Activated CD4-positive, CD25-positive, alpha-beta regulatory T cell treated with anti-CD3 and anti-CD28 coated beads, Interleukin-2, amount 50 U/mL, for 24 hours (primary cell): ENCODE results near the gene PSMD3.

Experiments used
- ATAC-seq, 2 donors: fragments of 150-1000 bp; cut with Tn5 transposase; one replicate each; pipeline ENCODE4 v1.10.0; 2021; ENCODE audit warnings: mild to moderate bottlenecking in 1 of 2, moderate library complexity in 1 of 2

The PSMD3 gene

DNA sequence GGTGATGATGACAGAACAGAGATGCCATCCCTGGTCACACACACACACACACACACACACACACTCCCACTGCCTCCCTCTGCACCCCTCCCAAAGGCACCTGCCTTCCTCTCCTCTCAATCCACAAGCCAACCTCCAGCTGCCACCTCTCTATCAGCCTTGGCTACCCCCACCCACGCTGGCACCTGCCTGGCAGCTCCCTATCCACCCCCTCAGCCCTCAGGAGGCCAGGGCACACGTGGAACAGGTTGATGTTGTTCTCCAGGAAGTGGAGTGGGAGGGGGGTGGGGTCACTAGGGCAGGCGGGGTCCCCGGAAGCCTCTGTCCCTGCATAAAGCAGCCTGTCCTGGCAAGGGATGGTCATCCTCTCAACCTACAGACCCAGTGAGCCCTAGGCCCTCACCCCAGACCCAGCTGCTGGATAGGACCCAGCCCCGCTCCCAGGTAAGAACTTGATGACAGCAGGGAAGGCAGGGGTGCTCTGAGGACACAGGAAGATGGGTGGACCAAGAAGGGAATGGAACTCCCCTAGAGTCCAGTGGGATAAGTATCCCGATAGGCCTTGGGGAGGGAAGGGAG is 17.9 kb upstream of the PSMD3 start, which contains the start of gene GSDMA:
Gene GSDMA, plus strand, starts transcription at position 363 of the 579 bp plus-strand sequence. CDS start 2,684 bp downstream, outside the sequence.
- ATAC-seq, result no peak

- ATAC-seq, result peak; percentile 68 to 73
These were observed 16.8 kb upstream of the PSMD3 start for GRCh38 chr17:39963829-39964228.

GRCh38 chr17:39965017-39965699 is 15.4 kb upstream of the PSMD3 start:
- no peak for ATAC-seq

DNA sequence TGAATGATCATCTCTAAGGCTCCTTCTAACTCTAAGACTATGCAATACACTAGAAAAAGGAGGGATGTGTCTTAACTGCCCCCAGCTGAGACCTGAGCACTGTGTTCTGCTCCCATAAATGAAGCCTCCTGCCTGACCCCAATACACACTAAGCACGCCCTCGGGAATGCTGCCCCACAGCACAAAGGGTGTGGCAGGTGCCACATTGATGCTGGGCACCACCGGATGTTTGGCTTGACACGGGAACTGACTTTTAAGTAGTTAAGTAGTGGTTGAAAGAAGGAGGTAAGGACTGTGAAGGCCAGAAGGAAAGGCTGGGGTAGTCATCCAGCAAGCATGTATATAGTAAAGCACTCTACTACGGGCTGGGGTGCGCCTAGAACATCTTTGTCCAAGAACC is 13.8 kb upstream of the PSMD3 start:
- ATAC-seq, result no peak

DNA sequence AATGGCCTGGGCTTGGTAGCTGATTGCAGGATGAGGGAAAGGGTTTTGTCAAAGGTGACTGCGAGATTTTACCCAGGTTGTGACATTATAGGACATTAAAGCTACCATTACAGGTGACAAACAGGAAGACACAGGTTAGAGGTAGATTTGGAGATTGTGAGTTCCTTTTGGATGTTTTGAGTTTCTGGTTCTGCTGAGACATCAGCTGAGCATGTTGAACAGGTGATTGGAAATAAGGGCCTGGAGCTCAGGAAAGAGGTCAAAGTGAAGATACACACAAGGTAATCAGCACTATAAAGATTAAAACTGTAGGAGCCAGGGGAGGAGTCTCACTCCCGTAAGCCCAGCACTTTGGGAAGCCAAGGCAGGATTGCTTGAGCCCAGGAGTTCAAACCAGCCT is 11.8 kb upstream of the PSMD3 start:
- ATAC-seq, result no peak

DNA sequence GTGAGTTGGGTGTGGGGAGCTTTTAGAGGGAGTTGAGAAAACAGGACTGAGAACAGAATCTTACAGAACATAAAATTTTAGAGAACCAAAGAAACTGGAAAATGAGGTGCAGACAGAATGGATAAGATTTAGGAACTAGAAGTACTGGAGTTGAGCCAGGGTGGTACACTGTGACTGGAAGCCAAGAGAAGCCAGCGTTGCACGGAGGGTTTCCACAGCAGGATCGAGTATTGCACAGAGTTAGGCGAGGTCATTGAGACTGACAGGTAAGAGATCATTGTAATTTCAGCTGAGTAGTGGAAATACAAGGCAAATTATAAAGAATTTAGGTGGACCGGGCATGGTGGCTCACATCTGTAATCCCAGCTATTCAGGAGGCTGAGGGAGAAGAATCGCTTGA is 11.2 kb upstream of the PSMD3 start:
- ATAC-seq, result no peak

- no peak for ATAC-seq
These were observed 10.4 kb upstream of the PSMD3 start for GRCh38 chr17:39970157-39970692.

- ATAC-seq, result no peak
These were observed 9.5 kb upstream of the PSMD3 start for GRCh38 chr17:39971076-39971603.

- no peak for ATAC-seq
These were observed 8.3 kb upstream of the PSMD3 start for GRCh38 chr17:39972271-39972670.

- no peak for ATAC-seq
These were observed 7.1 kb upstream of the PSMD3 start for GRCh38 chr17:39973496-39973895.

GRCh38 chr17:39974433-39974832 is 6.2 kb upstream of the PSMD3 start:
- no peak for ATAC-seq

DNA sequence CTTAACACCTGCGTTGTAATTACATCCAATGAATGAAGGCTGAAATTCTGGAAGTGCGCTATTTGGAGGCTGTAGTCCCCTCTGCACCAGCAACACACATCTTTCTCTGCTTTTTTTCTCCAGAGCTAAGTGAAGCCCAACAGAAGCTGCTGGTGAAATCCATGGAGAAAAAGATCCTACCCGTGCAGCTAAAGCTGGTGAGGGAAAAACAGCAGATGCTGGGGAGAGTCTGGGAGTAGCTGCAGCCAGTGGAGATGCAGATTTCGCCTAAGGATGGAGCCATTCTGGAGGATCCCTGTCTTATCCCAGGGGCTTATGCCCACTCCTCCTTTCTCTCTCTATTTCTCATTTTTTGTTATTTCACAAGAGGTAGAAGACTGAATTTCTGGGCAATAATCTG is 4.8 kb upstream of the PSMD3 start:
- ATAC-seq, result no peak

DNA sequence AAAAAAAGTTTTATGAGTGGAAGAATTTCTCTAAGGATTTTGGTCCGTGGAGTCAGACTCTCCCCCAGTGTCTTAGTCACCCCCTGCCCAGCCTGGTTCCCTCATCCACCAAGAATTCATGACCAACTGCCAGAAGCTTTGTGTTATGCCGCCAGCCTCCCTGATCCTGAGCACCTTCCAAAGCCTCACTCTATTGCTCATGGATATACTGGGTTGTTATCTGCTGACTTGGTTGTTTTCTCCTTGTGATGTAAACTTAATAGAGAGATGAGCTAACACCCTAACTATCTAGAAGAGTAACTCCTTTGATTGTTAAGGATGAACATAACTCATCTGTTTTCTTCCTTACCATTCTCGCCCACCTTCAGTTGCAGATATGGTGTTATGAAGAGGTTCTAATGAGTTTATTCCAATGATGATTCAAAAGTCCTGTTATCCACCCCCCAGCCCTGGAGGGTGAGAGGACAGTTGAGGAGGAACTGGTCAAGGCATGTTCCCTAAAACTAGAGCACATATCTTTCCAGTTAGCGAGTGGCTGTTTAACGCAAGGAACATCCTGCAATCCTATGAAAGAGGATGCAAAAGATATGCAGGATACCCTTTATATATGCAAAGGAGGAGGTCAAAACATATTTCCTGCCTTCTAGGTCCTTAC is 1.5 kb upstream of the PSMD3 start:
- no peak for ATAC-seq

- ATAC-seq, result peak; percentile 1 to 3
These were observed 685 bp upstream of the PSMD3 start for GRCh38 chr17:39979893-39980350.

GRCh38 chr17:39981207-39981741 is 667 bp downstream of the PSMD3 start:
- ATAC-seq, result no peak

DNA sequence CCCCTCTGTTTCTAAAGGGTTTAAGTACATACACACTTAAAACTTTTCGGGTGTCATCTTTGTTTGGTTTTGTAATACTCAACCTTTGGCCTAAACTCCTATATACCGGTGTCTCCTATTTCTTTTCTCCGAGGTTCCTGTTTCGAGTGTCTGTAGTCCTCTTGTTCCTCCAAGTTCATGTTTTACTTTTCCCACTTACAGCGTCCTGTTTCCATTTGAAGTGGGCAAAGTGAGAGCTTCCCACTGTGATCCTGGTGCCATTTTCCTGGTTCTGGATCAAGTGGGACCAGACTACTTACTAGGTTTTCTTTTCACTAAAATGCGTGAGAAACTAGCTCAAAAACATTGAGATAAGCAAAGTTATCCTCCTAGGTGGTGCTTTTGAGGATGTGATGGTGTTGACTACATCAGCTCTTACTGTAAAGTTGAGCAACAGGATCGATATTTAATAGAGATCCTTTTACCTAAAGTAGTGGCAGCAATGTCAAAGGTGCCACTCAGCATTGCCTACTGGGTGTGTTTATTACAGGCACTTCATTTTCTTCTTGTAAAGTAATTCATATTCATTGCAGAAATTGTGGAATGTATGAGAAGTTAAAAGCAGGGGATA is 1.3 kb downstream of the PSMD3 start:
- no peak for ATAC-seq

- ATAC-seq, result no peak
These were observed 7.7 kb downstream of the PSMD3 start for GRCh38 chr17:39988206-39988810.

DNA sequence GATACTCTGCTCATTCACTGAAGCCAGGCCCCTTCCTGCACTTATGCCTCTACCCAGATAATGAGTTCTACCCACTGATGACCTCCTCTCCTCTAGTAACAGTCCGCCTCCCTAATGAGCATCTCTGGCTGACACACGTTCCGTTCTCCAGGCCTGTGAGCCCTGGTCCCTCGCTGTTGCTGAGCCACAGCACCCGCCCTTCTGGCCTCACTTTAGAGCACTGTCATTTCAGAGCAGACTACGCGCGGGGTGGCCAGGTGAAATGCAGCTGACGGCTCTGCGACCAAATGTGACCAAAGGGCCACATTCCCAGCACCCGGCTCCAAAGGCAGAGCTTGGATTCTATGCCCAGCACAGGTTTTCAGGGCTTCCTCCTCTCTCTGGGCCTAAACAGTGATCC is 13.8 kb downstream of the PSMD3 start:
- ATAC-seq, result no peak

DNA sequence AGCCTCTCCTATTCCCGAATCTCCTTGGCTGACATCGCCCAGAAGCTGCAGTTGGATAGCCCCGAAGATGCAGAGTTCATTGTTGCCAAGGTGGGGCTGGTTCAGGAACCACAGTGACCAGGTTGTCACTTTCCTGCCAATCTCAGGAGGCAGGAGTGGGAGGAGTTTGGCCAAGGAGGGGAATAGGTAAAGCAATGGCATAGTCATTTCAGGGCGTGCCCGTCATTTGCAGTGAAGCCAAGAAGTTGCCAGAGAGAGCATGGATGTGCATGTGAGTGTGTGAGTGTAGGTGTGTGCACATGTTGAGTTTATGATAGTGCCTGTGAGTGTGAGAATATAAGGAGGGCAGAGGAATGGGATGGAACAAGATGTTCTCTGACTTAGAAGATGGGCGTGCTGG is 14.8 kb downstream of the PSMD3 start:
- no peak for ATAC-seq

GRCh38 chr17:39996162-39996561 is 15.6 kb downstream of the PSMD3 start:
- ATAC-seq, result no peak

DNA sequence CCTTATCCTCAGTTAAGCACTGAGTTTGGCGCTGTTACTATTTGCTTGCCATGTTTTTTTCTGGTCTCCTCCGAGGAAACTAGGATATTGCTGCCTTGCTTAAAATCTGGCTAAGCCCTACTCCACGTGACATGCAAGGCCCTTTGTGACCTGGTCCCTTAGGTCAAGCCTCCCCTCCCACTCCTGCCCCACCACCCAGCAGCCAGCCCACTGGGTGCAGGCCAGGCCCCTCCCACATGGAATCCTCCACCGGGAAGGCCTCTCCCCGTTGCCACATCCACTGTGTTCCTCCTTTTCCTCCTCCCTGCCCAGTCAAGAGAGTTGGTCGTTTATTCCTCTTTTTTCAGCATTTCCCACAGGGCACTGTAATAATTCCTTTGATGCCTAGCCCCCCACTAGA is 16.2 kb downstream of the PSMD3 start:
- ATAC-seq, result no peak

GRCh38 chr17:39997543-39997942 is 16.9 kb downstream of the PSMD3 start:
- no peak for ATAC-seq
